Measurements from ENCODE around the gene SMCO2.

GRCh38 chr12:27521981-27522380, 75.4 kb downstream of the SMCO2 start:
- no peak for TF ChIP-seq EZH2 (IDR thresholded peaks at IDR 0.05; ENCODE audit: borderline replicate concordance)
- TF ChIP-seq CTCF (IDR thresholded peaks at IDR 0.05; ENCODE audit: poor library complexity): no peak
